GM23338 (cell line): ENCODE data around the gene NDUFS7. TPM values are rescaled to one million over a fixed set of nuclear protein-coding genes. Genes with fewer than 3 reads are reported as not detected.

Experiments used
- ATAC-seq: fragments of 200-7000 bp; cut with Tn5 transposase; 3 replicates; pipeline ENCODE4 v1.9.1; 2020
- DNase-seq: peaks from one replicate; pipeline ENCODE4 v3.0.0-alpha.2; 2015; ENCODE audit warnings: low spot score
- H2AFZ ChIP-seq: fragments of 200-600 bp; sonication (generic); 2 replicates; pipeline ENCODE4 v1.8.0; 2016; ENCODE audit warnings: antibody characterized with exemption, mild to moderate bottlenecking, moderate library complexity
- H3F3A ChIP-seq: fragments of 200-600 bp; sonication (generic); replicated peaks from 2 replicates; pipeline ENCODE4 v1.8.0; 2017; ENCODE audit warnings: antibody characterized with exemption, mixed run types, low read depth
- H3K27ac ChIP-seq: fragments of 200-600 bp; sonication (generic); 2 replicates; pipeline ENCODE4 v1.6.1; 2016; ENCODE audit warnings: low read depth
- H3K27me3 ChIP-seq: fragments of 200-600 bp; sonication (generic); 2 replicates; pipeline ENCODE4 v1.8.0; 2016; ENCODE audit warnings: mild to moderate bottlenecking, mixed run types, moderate library complexity; ENCODE audit not compliant: insufficient read depth
- H3K36me3 ChIP-seq: fragments of 200-600 bp; sonication (generic); 2 replicates; pipeline ENCODE4 v1.8.0; 2016; ENCODE audit warnings: mild to moderate bottlenecking; ENCODE audit not compliant: insufficient read depth
- H3K4me1 ChIP-seq: fragments of 200-600 bp; sonication (generic); 2 replicates; pipeline ENCODE4 v1.8.0; 2016; ENCODE audit warnings: mild to moderate bottlenecking, moderate library complexity; ENCODE audit not compliant: insufficient read depth
- H3K4me2 ChIP-seq: fragments of 200-600 bp; sonication (generic); 2 replicates; pipeline ENCODE4 v1.7.1; 2017; ENCODE audit warnings: mixed run types
- H3K4me3 ChIP-seq: fragments of 200-600 bp; sonication (generic); 2 replicates; pipeline ENCODE4 v1.6.1; 2016; ENCODE audit warnings: mixed run types
- H3K79me2 ChIP-seq: fragments of 200-600 bp; sonication (generic); replicated peaks from 2 replicates; pipeline ENCODE4 v1.8.0; 2017; ENCODE audit warnings: mild to moderate bottlenecking; ENCODE audit not compliant: insufficient read depth
- H3K9me2 ChIP-seq: fragments of 200-600 bp; sonication (generic); 2 replicates; pipeline ENCODE4 v1.8.0; 2017; ENCODE audit not compliant: insufficient read depth
- H4K20me1 ChIP-seq: fragments of 200-600 bp; sonication (generic); replicated peaks from 2 replicates; pipeline ENCODE4 v1.8.0; 2017; ENCODE audit warnings: mild to moderate bottlenecking; ENCODE audit not compliant: insufficient read depth
- H3K27ac Mint-ChIP-seq: 2 replicates; pipeline ENCODE4 v1.8.0; 2020; ENCODE audit warnings: inconsistent platforms, mild to moderate bottlenecking, moderate library complexity, mixed read lengths
- H3K27me3 Mint-ChIP-seq: 3 replicates; pipeline ENCODE4 v1.8.0; 2022; ENCODE audit warnings: low read depth, mild to moderate bottlenecking, moderate library complexity, mixed read lengths, inconsistent platforms; ENCODE audit not compliant: insufficient read depth, poor library complexity
- H3K36me3 Mint-ChIP-seq: 3 replicates; pipeline ENCODE4 v1.8.0; 2021; ENCODE audit warnings: low read depth, mild to moderate bottlenecking, inconsistent platforms, moderate library complexity, mixed read lengths
- H3K4me1 Mint-ChIP-seq: 3 replicates; pipeline ENCODE4 v1.8.0; 2020; ENCODE audit warnings: mild to moderate bottlenecking, inconsistent platforms, mixed read lengths
- H3K4me3 Mint-ChIP-seq: 3 replicates; pipeline ENCODE4 v1.8.0; 2021; ENCODE audit warnings: moderate library complexity, mild to moderate bottlenecking, inconsistent platforms, mixed read lengths
- H3K9me3 Mint-ChIP-seq: 3 replicates; pipeline ENCODE4 v1.8.0; 2020; ENCODE audit warnings: moderate library complexity, mild to moderate bottlenecking, inconsistent platforms, mixed read lengths
- CREB1 ChIP-seq: fragments of 250-450 bp; sonication (Bioruptor Pico); IDR thresholded peaks from 2 replicates; pipeline ENCODE4 v1.5.0; 2020; ENCODE audit warnings: low read depth, mild to moderate bottlenecking, moderate library complexity
- CTCF ChIP-seq, 2 experiments: fragments of 200-600 bp in 1 of 2; sonication (generic) in 1 of 2; conservative IDR thresholded peaks; 2 replicates each; pipeline versions ENCODE4 v1.5.1 to v1.6.1; 2016 to 2017; ENCODE audit warnings: antibody characterized with exemption in 2 of 2, low read depth in 2 of 2, mild to moderate bottlenecking in 2 of 2, moderate library complexity in 1 of 2
- ETS1 ChIP-seq: IDR thresholded peaks from 2 replicates; pipeline ENCODE4 v1.6.1; 2016; ENCODE audit warnings: antibody characterized with exemption
- EZH2phosphoT487 ChIP-seq: fragments of 200-600 bp; sonication (generic); IDR thresholded peaks from one replicate; pipeline ENCODE4 v1.8.1; 2018; ENCODE audit warnings: antibody characterized with exemption; ENCODE audit not compliant: unreplicated experiment
- REST ChIP-seq: IDR thresholded peaks from one replicate; pipeline ENCODE4 v1.6.1; 2018; ENCODE audit warnings: antibody characterized with exemption; ENCODE audit not compliant: unreplicated experiment
- STAT1 ChIP-seq: IDR thresholded peaks from one replicate; pipeline ENCODE4 v1.6.1; 2016; ENCODE audit warnings: antibody characterized with exemption; ENCODE audit not compliant: unreplicated experiment
- ZNF114 ChIP-seq: fragments of 250-450 bp; sonication (Bioruptor Pico); IDR thresholded peaks from 2 replicates; pipeline ENCODE4 v1.5.0; 2020; ENCODE audit warnings: mild to moderate bottlenecking, moderate library complexity
- polyA plus RNA-seq: library from polyadenylated mRNA; unstranded; fragments of >200 nt; fragmentation: Nextera tagmentation; extraction: Ambion mirVana; gene quantifications from 2 replicates; pipeline ENCODE4 v1.2.1, GENCODE V29; 2016
- total RNA-seq: library from RNA; depleted of rRNA; stranded (reverse); fragments of >200 nt; shearing (Covaris generic); gene quantifications from 2 replicates; pipeline ENCODE4 v1.2.3, GENCODE V29; 2014

The NDUFS7 gene
- total and polyA plus RNA-seq, 2 experiments from 2014 or later = 132 to 203 TPM

GRCh38 chr19:1388637-1389026, 4.9 kb downstream of the NDUFS7 start:
- DNase-seq = no peak
- no peak overlapping the region for H3K27ac ChIP-seq
- peaks cover 7% of the 10 kb centered on the region; the same call in 1 of the 2 replicates for H3K4me1 ChIP-seq
- no peak overlapping the region for H3K4me2 ChIP-seq
- no peaks in the 10 kb centered on the region for H3K9me2 ChIP-seq
- H3K9me3 Mint-ChIP-seq = no peaks in the 10 kb centered on the region
- H3K27me3 Mint-ChIP-seq = peaks cover 3% of the 10 kb centered on the region
- peaks cover 5% of the 10 kb centered on the region; the same call in 1 of the 2 replicates for H4K20me1 ChIP-seq
- no peak overlapping the region for H3K27ac Mint-ChIP-seq
- H3K27me3 ChIP-seq = no peaks in the 10 kb centered on the region
- peaks cover 3% of the 10 kb centered on the region; the same call in 2 of the 3 replicates for H3K4me1 Mint-ChIP-seq
- ATAC-seq = no peak
- H3K4me3 Mint-ChIP-seq = no peak overlapping the region
- H2AFZ ChIP-seq = no peak overlapping the region
- H3K36me3 ChIP-seq = no peaks in the 10 kb centered on the region
- no peak overlapping the region for H3K4me3 ChIP-seq
- H3K79me2 ChIP-seq = peaks cover 15% of the 10 kb centered on the region
- H3F3A ChIP-seq = peaks cover 13% of the 10 kb centered on the region
- H3K36me3 Mint-ChIP-seq = peaks cover 31% of the 10 kb centered on the region
- TF ChIP-seq EZH2phosphoT487 (no peak), CREB1 (CRISPR knock-in tag) (no peak), REST (no peak), ZNF114 (CRISPR knock-in tag) (no peak), CTCF (conservative IDR thresholded peaks at IDR 0.05; ENCODE audit: low read depth in 2 of 2) (no peak), ETS1 (no peak), STAT1 (no peak)
